GM12878 (cell line): ENCODE results near the gene FBN2.

Experiments
- ATF3 ChIP-seq: IDR thresholded peaks from 2 replicates; pipeline ENCODE4 v1.6.1; 2011; ENCODE audit warnings: low read depth, mild to moderate bottlenecking, low read length, moderate library complexity, borderline replicate concordance; ENCODE audit errors: extremely low read depth
- CREB1 ChIP-seq: IDR thresholded peaks from 2 replicates; pipeline ENCODE4 v1.6.1; 2012; ENCODE audit warnings: low read depth, mild to moderate bottlenecking, inconsistent platforms
- CTCF ChIP-seq, 3 experiments: IDR thresholded peaks in 2 of 3; conservative IDR thresholded peaks in 1 of 3; 2 replicates each; pipeline ENCODE4 v1.5.1; 2011; ENCODE audit warnings: low read depth in 3 of 3, low read length in 3 of 3, mild to moderate bottlenecking in 3 of 3, control low read depth in 2 of 3, moderate library complexity in 2 of 3, inconsistent platforms in 1 of 3, mixed read lengths in 1 of 3; ENCODE audit not compliant: control insufficient read depth in 2 of 3, insufficient read depth in 1 of 3; ENCODE audit errors: extremely low read depth in 1 of 3
- EZH2 ChIP-seq: IDR thresholded peaks from 2 replicates; pipeline ENCODE4 v1.6.1; 2012; ENCODE audit warnings: low read depth, mild to moderate bottlenecking, control low read depth, inconsistent platforms, low read length, borderline replicate concordance; ENCODE audit not compliant: control insufficient read depth
- HDGF ChIP-seq: fragments of 450-650 bp; IDR thresholded peaks from 2 replicates; pipeline ENCODE4 v1.6.1; 2016; ENCODE audit warnings: antibody characterized with exemption
- IRF3 ChIP-seq: fragments of 450-650 bp; IDR thresholded peaks from 2 replicates; pipeline ENCODE4 v1.6.1; 2014; ENCODE audit warnings: mild to moderate bottlenecking
- POLR2AphosphoS5 ChIP-seq: IDR thresholded peaks from 2 replicates; pipeline ENCODE4 v1.6.1; 2011; ENCODE audit warnings: mild to moderate bottlenecking, low read length, inconsistent platforms
- TAF1 ChIP-seq: IDR thresholded peaks from 2 replicates; pipeline ENCODE4 v1.6.1; 2011; ENCODE audit warnings: mild to moderate bottlenecking, low read depth, low read length, borderline replicate concordance
- ZNF274 ChIP-seq: IDR thresholded peaks from one replicate; pipeline ENCODE4 v1.8.0; 2011; ENCODE audit not compliant: insufficient read length, insufficient read depth

GRCh38 chr5:128290152-128290858 lies 247.7 kb downstream of the FBN2 start:
- TF ChIP-seq POLR2AphosphoS5, result no peak
- TF ChIP-seq CREB1, result no peak
- TF ChIP-seq TAF1, result no peak
- no peak for TF ChIP-seq CTCF (IDR thresholded peaks at IDR 0.05 in 2 of 3, conservative IDR thresholded peaks at IDR 0.05 in 1 of 3; ENCODE audit: control insufficient read depth in 2 of 3, extremely low read depth in 1 of 3, insufficient read depth in 1 of 3, low read depth in 3 of 3, low read length in 3 of 3)
- TF ChIP-seq ZNF274, result no peak
- no peak for TF ChIP-seq EZH2
- no peak for TF ChIP-seq HDGF
- no peak for TF ChIP-seq IRF3
- TF ChIP-seq ATF3, result no peak
